Measurements from ENCODE around the gene CIDEB.

DNA sequence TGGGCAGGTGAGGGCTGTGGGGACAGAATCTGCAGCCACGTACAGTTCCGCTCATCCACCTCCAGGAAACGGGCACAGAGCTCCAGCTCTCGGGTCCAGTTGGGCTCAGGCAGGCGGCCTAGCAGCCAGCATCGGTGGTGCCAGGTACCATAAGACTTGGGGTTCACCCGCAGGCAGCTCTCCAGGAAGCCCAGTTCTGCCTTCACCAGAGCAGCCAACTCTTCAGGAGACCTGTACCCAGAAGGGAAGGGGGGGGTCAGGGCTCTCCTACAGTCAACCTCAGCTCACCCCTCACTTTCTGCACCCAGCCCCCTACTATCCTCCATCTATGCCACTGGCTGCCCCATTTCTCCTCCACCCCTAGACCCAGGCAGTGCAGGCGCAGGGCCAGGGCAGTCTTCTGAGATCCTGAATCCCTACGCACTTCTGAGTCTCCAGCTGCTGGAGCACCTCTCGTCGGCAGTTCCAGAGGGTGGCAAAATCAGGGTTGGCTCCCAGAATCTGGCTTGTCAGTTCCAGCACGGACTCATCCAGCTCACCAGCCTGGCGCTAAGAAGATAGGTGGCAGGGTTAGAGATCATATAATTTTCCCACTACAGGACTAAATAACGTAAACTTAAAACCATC lies 37.8 kb downstream of the CIDEB start:
- TF ChIP-seq POLR2A (IDR thresholded peaks at IDR 0.05): no peak
- TF ChIP-seq, protein P1, sequence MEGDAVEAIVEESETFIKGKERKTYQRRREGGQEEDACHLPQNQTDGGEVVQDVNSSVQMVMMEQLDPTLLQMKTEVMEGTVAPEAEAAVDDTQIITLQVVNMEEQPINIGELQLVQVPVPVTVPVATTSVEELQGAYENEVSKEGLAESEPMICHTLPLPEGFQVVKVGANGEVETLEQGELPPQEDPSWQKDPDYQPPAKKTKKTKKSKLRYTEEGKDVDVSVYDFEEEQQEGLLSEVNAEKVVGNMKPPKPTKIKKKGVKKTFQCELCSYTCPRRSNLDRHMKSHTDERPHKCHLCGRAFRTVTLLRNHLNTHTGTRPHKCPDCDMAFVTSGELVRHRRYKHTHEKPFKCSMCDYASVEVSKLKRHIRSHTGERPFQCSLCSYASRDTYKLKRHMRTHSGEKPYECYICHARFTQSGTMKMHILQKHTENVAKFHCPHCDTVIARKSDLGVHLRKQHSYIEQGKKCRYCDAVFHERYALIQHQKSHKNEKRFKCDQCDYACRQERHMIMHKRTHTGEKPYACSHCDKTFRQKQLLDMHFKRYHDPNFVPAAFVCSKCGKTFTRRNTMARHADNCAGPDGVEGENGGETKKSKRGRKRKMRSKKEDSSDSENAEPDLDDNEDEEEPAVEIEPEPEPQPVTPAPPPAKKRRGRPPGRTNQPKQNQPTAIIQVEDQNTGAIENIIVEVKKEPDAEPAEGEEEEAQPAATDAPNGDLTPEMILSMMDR (IDR thresholded peaks at IDR 0.05): no peak

All from heart left ventricle (tissue), 13 donors.